HCEC 1CT (cell line): ENCODE results near the gene LUZP2.

ENCODE experiments used
- DNase-seq: peaks from one replicate; pipeline ENCODE4 v3.0.0-alpha.2; 2017

The LUZP2 gene

GRCh38 chr11:24636291-24636629 is 139.4 kb downstream of the LUZP2 start:
- DNase-seq = no peak

DNA sequence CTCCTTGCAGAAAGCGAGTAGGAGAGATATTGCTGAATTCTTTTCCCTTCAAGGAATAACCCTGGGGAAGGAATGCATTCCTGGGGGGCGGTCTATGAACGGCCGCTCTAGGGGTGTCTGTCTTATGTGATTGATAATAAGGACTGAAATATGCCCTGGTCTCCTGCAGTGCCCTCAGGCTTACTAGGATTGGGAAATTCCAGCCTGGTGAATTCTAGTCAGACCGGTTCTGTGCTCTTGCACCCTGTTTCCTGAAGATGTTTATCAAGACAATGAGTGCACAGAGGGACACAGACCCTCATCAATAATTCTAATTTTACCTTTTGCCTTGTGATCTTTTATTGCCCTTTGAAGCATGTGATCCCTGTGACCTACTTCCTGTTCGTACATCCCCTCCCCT is 140.7 kb downstream of the LUZP2 start:
- no peak for DNase-seq

GRCh38 chr11:24642648-24643047 is 145.8 kb downstream of the LUZP2 start:
- DNase-seq = no peak

DNA sequence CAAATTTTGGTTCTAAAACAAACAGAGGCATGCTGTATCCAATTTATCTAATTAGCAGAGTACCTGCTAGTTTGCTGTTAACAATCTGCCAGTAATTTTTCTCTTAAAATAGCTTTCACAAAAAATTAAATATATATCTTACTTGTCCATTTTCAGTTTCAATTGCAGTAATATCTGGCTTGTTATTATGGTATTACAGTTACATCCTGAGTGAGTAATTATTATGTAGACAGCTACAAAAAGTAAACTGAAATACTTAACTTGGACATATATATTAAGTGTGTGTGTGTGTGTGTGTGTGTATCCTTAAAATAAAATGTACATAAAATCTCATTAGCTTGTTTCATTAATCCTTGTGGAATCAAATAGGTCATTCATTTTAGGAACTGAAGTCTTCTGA is 148.7 kb downstream of the LUZP2 start:
- DNase-seq = no peak

DNA sequence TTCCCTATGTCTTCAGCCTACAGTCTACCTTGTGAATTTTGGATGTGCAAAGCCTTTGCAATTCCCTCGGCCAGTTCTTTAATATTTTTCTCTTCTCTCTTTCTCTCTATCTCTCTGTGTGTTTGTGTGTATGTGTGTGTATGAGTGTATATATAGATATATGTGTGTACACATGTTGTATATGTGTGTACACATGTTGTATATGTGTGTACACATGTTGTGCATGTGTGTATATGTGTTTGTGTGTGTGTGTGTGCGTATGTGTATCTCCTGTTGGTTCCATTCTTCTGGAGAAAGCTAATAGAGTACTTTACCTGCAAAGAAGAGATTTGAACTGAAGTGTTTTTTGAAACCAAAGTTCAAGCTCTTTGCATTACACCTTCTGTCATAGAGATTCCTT is 155.0 kb downstream of the LUZP2 start:
- no peak for DNase-seq

- DNase-seq = no peak
These were observed 157.0 kb downstream of the LUZP2 start for GRCh38 chr11:24653901-24654300.

DNA sequence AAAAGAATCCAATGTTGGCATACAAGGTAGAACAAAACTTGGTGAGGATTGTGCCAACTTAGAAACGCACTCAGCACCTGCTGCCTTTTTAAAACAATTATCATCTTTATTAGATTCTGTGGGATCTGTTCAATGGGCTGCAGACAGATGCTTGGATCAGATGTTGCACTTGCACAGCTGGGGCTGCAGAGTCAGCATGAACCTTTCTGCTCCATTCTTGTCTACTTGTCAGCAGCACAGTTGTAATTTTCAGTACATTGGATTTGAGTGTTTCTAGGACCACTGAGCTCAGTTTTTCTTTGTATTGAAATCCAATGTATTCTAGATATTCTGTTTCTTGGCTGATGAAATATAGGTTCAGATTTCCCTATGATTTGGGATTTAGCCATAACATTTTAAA is 164.5 kb downstream of the LUZP2 start:
- no peak for DNase-seq

DNA sequence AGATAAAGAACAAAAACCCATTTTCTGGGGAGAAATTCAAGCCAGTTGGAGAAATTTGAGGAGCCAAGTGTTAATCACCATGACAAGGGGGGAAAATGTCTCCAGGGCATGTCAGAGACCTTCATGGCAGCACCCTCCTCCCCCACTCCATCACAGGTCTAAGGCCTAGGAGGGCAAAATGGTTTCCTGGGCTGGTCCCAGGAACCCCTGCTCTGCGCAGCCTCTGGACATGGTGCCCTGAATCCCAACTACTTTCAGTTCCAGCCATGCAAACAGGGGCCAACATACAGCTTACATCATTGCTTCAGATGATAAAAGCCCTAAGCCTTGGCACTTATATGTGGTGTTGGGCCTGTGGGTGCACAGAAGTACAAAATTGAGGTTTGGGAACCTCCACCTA is 167.5 kb downstream of the LUZP2 start:
- DNase-seq = no peak

- DNase-seq = no peak
These were observed 170.6 kb downstream of the LUZP2 start for GRCh38 chr11:24667353-24667968.

- no peak for DNase-seq
These were observed 182.0 kb downstream of the LUZP2 start for GRCh38 chr11:24678703-24679348.

GRCh38 chr11:24679821-24680351 is 183.0 kb downstream of the LUZP2 start:
- DNase-seq = no peak

DNA sequence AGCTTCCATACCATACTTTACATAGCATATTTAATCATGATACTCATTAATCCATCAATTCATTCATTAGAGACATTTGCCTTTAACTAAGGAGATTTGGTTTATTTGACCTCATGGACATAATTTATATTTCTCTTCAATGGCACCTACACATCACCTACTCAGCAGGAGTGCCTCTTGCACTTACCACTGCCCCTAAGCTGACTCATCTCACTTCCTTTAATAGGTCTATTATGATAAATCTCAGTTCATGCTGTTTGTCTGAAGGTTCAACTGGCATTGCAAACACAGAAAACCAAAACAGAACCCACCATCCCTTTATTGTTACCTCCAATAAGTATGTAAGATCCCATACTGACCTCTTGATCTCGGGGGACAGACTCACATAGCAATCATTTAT is 186.7 kb downstream of the LUZP2 start:
- DNase-seq = no peak

- no peak for DNase-seq
These were observed 189.0 kb downstream of the LUZP2 start for GRCh38 chr11:24685821-24686220.

GRCh38 chr11:24687531-24688147 is 190.8 kb downstream of the LUZP2 start:
- DNase-seq = no peak

GRCh38 chr11:24688981-24689380 is 192.1 kb downstream of the LUZP2 start:
- no peak for DNase-seq

DNA sequence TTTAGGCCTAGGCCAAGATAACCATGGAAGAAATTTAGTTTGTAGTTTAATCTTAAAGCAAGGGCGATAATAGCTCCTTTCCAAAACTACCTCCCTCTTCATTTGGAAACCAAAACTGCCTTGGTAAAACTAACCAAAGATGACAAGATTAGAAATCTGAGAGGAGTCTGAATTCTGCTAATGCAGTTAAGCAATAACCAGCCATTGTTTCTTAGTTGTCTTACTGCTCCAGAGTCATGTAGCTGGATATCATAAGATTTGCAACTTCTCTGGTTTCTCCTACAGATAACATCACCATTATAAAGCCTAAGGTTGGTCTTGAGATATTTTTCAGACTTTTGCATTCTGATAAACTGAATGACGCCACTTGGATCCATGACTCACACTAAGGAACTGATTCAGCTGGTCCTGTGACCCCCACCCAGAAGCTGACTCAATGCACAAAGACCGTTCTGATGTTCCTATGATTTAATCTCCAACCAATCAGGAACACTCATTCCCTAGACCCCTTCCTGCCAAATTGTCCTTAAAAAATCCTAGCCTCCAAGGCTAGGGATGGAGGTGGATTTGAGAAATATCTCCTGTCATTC is 200.8 kb downstream of the LUZP2 start:
- peak; percentile 55 for DNase-seq

GRCh38 chr11:24704716-24705115 is 207.9 kb downstream of the LUZP2 start:
- no peak for DNase-seq

DNA sequence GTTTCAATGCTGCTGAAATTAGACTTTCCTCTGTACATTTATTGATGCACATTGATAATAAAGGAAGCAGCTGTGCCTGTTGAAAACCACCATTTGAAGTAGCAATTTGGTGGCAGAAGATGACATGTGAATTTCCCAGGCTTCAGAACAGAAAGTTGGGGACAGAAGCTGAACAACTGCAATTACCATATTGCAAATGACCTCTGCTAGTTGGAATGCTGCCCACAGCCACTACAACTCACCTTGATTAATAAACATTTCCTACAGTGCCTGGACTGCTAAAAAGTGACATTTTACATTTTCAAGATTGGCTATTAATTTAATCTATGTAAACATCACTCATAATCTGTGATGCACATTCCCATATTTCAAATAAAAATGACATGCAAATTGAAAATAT is 208.6 kb downstream of the LUZP2 start:
- DNase-seq = no peak

DNA sequence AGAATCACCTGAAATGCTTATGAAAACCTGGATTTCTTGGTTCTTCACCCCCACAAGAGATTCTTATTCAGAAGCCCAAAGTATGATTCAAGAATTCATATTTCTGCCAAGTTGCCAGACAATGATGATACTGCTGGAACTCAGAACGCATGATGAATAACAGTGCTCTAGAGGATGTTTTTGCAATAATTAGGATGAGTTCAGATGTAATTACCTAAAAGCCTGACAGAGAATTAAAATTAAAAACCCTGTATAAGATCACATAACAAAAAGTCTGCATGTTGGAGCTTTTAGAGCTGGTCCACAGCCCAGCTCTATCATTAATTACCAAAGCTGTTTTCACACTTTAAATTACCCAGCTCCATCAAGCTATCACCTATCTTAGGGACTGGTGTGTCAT is 211.8 kb downstream of the LUZP2 start:
- peak; percentile 15 for DNase-seq

DNA sequence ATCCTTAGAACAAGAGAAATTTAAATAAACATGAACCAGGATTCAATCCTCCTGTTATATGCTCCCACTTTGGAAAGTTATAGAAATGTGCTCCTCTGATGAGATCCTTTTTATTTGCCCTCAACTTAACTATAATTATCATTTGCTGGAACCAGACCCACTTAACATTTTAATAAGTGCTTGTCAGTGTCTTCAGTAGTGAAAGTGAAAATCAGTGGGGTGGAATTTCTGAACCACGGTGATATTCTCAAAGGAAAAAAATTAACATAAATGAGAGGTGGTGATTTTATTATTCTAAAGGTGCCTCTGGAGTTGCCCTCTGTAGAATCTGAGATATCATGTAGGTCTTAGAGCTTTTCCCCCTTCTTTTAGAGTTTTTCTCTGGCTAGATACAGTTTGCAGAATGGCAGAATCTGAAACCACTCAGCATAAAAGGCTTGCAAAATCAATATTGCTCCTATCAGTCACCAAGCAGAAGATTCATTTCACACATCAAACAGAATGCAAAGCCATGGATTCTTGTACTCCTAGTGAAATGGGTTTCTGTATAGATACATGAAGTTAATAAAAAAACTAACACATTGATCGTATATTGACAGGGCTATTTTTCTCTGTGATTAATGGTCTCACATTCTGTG is 213.2 kb downstream of the LUZP2 start:
- DNase-seq = no peak

DNA sequence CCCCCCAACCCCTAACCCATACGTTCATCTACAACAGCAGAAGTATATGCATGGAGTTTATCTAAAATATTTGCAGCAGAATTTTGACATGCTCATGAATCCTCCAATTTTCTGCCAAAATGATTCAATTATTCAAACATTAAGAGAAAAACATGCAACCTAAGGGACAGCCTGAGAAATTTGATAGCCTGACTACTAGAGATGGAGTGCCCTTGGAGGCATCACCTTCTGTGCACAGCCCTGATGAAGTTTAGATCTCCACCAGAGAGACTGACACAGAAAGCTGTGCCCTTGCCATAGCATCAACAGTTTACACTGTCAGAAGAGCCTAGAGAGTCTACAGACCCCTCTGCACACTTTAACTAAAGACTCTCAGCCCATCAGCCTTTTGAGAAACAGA is 217.7 kb downstream of the LUZP2 start:
- no peak for DNase-seq

DNA sequence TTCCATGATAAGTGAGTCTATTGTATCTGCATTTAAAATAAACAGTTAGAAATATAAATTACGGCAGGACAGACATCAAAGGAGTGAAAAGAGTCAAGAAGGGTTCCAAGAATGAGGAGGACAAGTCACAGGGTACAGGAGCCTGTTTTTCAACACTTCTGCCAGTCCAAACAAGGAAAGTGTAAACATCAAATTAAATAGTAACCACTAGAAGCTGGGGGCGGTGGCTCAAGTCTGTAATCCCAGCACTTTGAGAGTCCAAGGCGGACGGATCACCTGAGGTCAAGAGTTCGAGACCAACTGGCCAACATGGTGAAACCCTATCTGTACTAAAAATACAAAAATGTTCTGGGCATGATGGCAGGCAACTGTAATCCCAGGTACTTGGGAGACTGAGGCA is 219.6 kb downstream of the LUZP2 start:
- DNase-seq = no peak

GRCh38 chr11:24723231-24723630 is 226.4 kb downstream of the LUZP2 start:
- no peak for DNase-seq

DNA sequence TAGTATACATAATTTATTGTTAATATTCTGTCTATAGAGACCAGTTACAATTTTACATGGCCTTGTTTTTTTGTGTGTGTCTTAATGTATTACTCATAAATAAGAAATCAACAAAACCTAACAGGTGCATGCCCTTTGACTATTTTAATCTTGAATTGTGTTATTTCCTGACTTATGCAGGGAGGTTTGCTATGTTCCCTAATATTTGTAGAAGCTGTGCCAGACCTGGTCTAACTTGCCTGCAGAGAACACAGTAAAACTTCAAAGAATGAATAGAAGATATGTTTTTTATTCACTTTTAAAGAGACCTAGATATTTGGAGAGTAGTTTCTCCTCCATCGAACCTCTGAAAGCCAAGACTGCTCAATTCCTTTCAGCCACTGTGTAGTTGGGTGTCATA is 234.7 kb downstream of the LUZP2 start:
- no peak for DNase-seq
